ENCODE measurements around the gene LRRC3C. TPM values are rescaled to one million over a fixed set of nuclear protein-coding genes. Genes with fewer than 3 reads are reported as not detected.
A peak's percentile ranks its signal among the peaks of the same experiment; 100 is the strongest.

Gene LRRC3C
- total and polyA plus RNA-seq, 2 donors (not counting 1 experiment from before 2014, with no cell fraction given), result 0.12 TPM; not detected in 1

DNA sequence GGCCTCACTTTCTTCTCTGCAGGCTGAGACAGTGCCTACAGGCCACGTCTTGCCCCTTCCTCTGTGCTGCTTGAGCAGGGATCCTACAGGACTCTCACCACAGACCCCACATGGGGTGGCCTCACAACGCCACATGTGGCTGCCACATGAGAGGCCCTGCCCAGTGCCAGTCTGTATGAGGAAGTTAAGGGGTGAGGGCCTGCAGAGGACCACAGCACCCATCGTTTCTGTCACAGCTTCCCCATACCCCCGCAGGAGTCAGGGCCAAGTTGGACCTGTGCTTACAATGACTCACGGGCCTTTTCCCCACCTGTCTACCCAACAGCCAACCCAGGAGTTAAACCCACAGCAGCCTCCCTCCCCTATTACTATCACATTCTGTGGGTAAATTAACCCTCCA lies 6.2 kb upstream of the LRRC3C start:
- peak overlapping the region; percentile 47 to 60 for H3K27ac ChIP-seq (ENCODE audit: low read length in 2 of 2)

DNA sequence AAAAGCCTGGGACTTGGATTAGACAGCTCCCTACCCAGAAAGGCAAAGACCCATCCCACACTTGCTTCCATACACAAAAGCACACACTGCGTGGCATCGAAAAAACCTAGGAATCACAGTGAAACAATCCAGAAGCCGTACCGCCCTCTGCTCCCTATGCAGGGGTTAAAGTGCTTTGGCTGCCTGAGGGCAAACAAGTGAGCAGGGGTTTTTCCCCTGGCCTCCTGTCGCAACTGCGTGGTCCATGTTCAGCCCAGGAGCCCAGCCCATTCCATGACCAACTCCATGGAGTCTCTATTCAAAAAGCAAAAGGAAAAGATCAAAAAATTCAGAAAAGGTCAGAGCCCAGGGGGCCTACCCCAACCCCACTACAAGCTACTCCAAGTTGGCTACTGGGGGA lies 5.5 kb upstream of the LRRC3C start:
- Mint-ChIP-seq H3K9me3 (ENCODE audit: insufficient read depth) (no peaks in the 10 kb centered on the region), H3K27me3 (no peaks in the 10 kb centered on the region), H3K27ac (peak overlapping the region; percentile 80), H3K4me1 (peaks cover 57% of the 10 kb centered on the region), H3K4me3 (no peak overlapping the region)
- no peak overlapping the region for H3K9ac ChIP-seq (ENCODE audit: low read length)
- TF ChIP-seq, protein P1, sequence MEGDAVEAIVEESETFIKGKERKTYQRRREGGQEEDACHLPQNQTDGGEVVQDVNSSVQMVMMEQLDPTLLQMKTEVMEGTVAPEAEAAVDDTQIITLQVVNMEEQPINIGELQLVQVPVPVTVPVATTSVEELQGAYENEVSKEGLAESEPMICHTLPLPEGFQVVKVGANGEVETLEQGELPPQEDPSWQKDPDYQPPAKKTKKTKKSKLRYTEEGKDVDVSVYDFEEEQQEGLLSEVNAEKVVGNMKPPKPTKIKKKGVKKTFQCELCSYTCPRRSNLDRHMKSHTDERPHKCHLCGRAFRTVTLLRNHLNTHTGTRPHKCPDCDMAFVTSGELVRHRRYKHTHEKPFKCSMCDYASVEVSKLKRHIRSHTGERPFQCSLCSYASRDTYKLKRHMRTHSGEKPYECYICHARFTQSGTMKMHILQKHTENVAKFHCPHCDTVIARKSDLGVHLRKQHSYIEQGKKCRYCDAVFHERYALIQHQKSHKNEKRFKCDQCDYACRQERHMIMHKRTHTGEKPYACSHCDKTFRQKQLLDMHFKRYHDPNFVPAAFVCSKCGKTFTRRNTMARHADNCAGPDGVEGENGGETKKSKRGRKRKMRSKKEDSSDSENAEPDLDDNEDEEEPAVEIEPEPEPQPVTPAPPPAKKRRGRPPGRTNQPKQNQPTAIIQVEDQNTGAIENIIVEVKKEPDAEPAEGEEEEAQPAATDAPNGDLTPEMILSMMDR (IDR thresholded peaks at IDR 0.05), result no peak
- TF ChIP-seq EZH2 (IDR thresholded peaks at IDR 0.05; ENCODE audit: borderline replicate concordance, insufficient read depth, low read depth, low read length, poor library complexity, severe bottlenecking), result no peak
- no peak for ATAC-seq (ENCODE audit: low read depth)
- H3K4me1 ChIP-seq (ENCODE audit: control insufficient read depth in 2 of 2, insufficient read depth in 2 of 2, low read length in 2 of 2), result peaks cover 36 to 47% of the 10 kb centered on the region in 2 donors
- ChIA-PET POLR2A (no interaction called here), CTCF (interaction anchor here (0.7 to 2.2 kb wide), 3 partner anchors 18 to 300 kb away, joined by 3 to 7 read pairs (median 3); no protein-coding TSS in a partner anchor)
- peaks cover 2 to 47% of the 10 kb centered on the region in 2 experiments for H3K36me3 ChIP-seq (replicated peaks in 1 of 2; ENCODE audit: control extremely low read depth in 1 of 2, control insufficient read depth in 1 of 2, extremely low read depth in 1 of 2, insufficient read depth in 2 of 2, low read length in 1 of 2)
- intact Hi-C loops (cut with micrococcal nuclease), result loop anchor here (10.0 kb wide), 1 partner anchor 167 kb away; no protein-coding TSS in a partner anchor
- peaks cover 46% of the 10 kb centered on the region for H4K20me1 ChIP-seq (ENCODE audit: control insufficient read depth, insufficient read depth, low read length, poor library complexity, severe bottlenecking)
- H3K4me2 ChIP-seq (replicated peaks; ENCODE audit: low read depth, low read length, poor library complexity, severe bottlenecking), result peak overlapping the region; percentile 14
- H3K4me3 ChIP-seq (ENCODE audit: control extremely low read depth in 1 of 5, extremely low read depth in 1 of 5, insufficient read depth in 1 of 5, low read depth in 2 of 5, low read length in 4 of 5), result no peak overlapping the region
- DNase-seq, result no peak
- no peaks in the 10 kb centered on the region for H3K9me3 ChIP-seq (ENCODE audit: control extremely low read depth in 1 of 3, control insufficient read depth in 2 of 3, insufficient read depth in 1 of 3, low read length in 2 of 3)
- H3K27ac ChIP-seq (ENCODE audit: low read length in 2 of 2), result peak overlapping the region; percentile 47 to 60
- no peaks in the 10 kb centered on the region for H3K27me3 ChIP-seq (replicated peaks in 1 of 4; ENCODE audit: control extremely low read depth in 1 of 4, control insufficient read depth in 3 of 4, insufficient read depth in 4 of 4, low read length in 3 of 4)
- no peak overlapping the region for H2AFZ ChIP-seq (ENCODE audit: insufficient read depth, low read depth, low read length, poor library complexity, severe bottlenecking)
- H3K79me2 ChIP-seq (ENCODE audit: control insufficient read depth, insufficient read depth, low read length), result peaks cover 44% of the 10 kb centered on the region
- WGBS (ENCODE audit: insufficient coverage), result 97% methylated on average over 4 of the region's 6 CpGs

More for the DNA sequence above, 6.2 kb upstream of the LRRC3C start:
- WGBS (ENCODE audit: insufficient coverage), result 63% methylated on average over 4 of the region's 5 CpGs
- Histone ChIP-seq H3K4me3 (ENCODE audit: control extremely low read depth in 1 of 5, extremely low read depth in 1 of 5, insufficient read depth in 1 of 5, low read depth in 2 of 5, low read length in 4 of 5) (no peak overlapping the region), H3K27me3 (replicated peaks in 1 of 4; ENCODE audit: control extremely low read depth in 1 of 4, control insufficient read depth in 3 of 4, insufficient read depth in 4 of 4, low read length in 3 of 4) (no peaks in the 10 kb centered on the region), H4K20me1 (ENCODE audit: control insufficient read depth, insufficient read depth, low read length, poor library complexity, severe bottlenecking) (peaks cover 39% of the 10 kb centered on the region), H3K79me2 (ENCODE audit: control insufficient read depth, insufficient read depth, low read length) (peaks cover 37% of the 10 kb centered on the region), H3K36me3 (replicated peaks in 1 of 2; ENCODE audit: control extremely low read depth in 1 of 2, control insufficient read depth in 1 of 2, extremely low read depth in 1 of 2, insufficient read depth in 2 of 2, low read length in 1 of 2) (peaks cover 2 to 47% of the 10 kb centered on the region in 2 experiments), H3K9me3 (ENCODE audit: control extremely low read depth in 1 of 3, control insufficient read depth in 2 of 3, insufficient read depth in 1 of 3, low read length in 2 of 3) (no peaks in the 10 kb centered on the region), H3K9ac (ENCODE audit: low read length) (no peak overlapping the region), H2AFZ (ENCODE audit: insufficient read depth, low read depth, low read length, poor library complexity, severe bottlenecking) (peak overlapping the region; percentile 10), H3K4me1 (ENCODE audit: control insufficient read depth in 2 of 2, insufficient read depth in 2 of 2, low read length in 2 of 2) (peaks cover 32 to 41% of the 10 kb centered on the region in 2 donors), H3K4me2 (replicated peaks; ENCODE audit: low read depth, low read length, poor library complexity, severe bottlenecking) (peak overlapping the region; percentile 29)
- Mint-ChIP-seq H3K4me1 (peaks cover 52% of the 10 kb centered on the region), H3K27me3 (no peaks in the 10 kb centered on the region), H3K27ac (peak overlapping the region; percentile 80), H3K4me3 (peak overlapping the region; percentile 61), H3K9me3 (ENCODE audit: insufficient read depth) (no peaks in the 10 kb centered on the region)
- ATAC-seq (ENCODE audit: low read depth) (peak; percentile 52), DNase-seq (no peak)
- POLR2A ChIA-PET, result no interaction called here
- no peak for TF ChIP-seq EZH2 (IDR thresholded peaks at IDR 0.05; ENCODE audit: borderline replicate concordance, insufficient read depth, low read depth, low read length, poor library complexity, severe bottlenecking)
- TF ChIP-seq, protein P1 (IDR thresholded peaks at IDR 0.05), result no peak
- CTCF ChIA-PET, result interaction anchor here (2.2 kb wide), 1 partner anchor 37 kb away, joined by 7 read pairs; no protein-coding TSS in a partner anchor
- intact Hi-C loops (cut with micrococcal nuclease), result loop anchor here (10.0 kb wide), 1 partner anchor 167 kb away; no protein-coding TSS in a partner anchor

All from B cell (primary cell).